NCI-H1417 treated with DMSO at 0.1 percent for 48 hours (cell line): ENCODE measurements around the gene CRADD.
"Not testable (repeated sequence)": the region's sequence is repeated elsewhere in the genome, so short reads cannot be mapped to it uniquely, and the experiment has no call there.

Source experiments
- DNase-seq: peaks from one replicate; lab custom pipeline; 2025; lab: John Stamatoyannopoulos, UW

The CRADD gene

GRCh38 chr12:93901739-93902138, 224.6 kb downstream of the CRADD start:
- DNase-seq = no peak

- DNase-seq = no peak
Measured at GRCh38 chr12:93902192-93902591, 225.0 kb downstream of the CRADD start.

GRCh38 chr12:93902736-93903562, 225.8 kb downstream of the CRADD start:
- no peak for DNase-seq

GRCh38 chr12:93904124-93904523, 226.9 kb downstream of the CRADD start:
- no peak for DNase-seq

- DNase-seq = no peak
Measured at GRCh38 chr12:93908264-93908663, 231.1 kb downstream of the CRADD start.

GRCh38 chr12:93908846-93909567, 231.8 kb downstream of the CRADD start:
- DNase-seq = no peak

- DNase-seq = no peak
Measured at GRCh38 chr12:93911396-93911795, 234.2 kb downstream of the CRADD start.

GRCh38 chr12:93912086-93912733, 235.0 kb downstream of the CRADD start:
- no peak for DNase-seq

GRCh38 chr12:93913845-93914244, 236.7 kb downstream of the CRADD start:
- DNase-seq = no peak

- DNase-seq = no peak
Measured at GRCh38 chr12:93914281-93914680, 237.1 kb downstream of the CRADD start.

GRCh38 chr12:93915411-93915810, 238.2 kb downstream of the CRADD start:
- DNase-seq = no peak

- DNase-seq = no peak
Measured at GRCh38 chr12:93916402-93916801, 239.2 kb downstream of the CRADD start.

- no peak for DNase-seq
Measured at GRCh38 chr12:93918262-93918661, 241.1 kb downstream of the CRADD start.

GRCh38 chr12:93918900-93919299, 241.7 kb downstream of the CRADD start:
- no peak for DNase-seq

GRCh38 chr12:93921521-93921920, 244.3 kb downstream of the CRADD start:
- no peak for DNase-seq

- DNase-seq = no peak
Measured at GRCh38 chr12:93922583-93923006, 245.4 kb downstream of the CRADD start.

GRCh38 chr12:93924367-93924766, 247.2 kb downstream of the CRADD start:
- no peak for DNase-seq

GRCh38 chr12:93925585-93926205, 248.5 kb downstream of the CRADD start:
- DNase-seq = no peak

- no peak for DNase-seq
Measured at GRCh38 chr12:93926237-93926636, 249.1 kb downstream of the CRADD start.

- not testable (repeated sequence) for DNase-seq
Measured at GRCh38 chr12:93929081-93929480, 251.9 kb downstream of the CRADD start.

GRCh38 chr12:93937812-93938211, 260.6 kb downstream of the CRADD start:
- no peak for DNase-seq

GRCh38 chr12:93938317-93938716, 261.1 kb downstream of the CRADD start:
- DNase-seq = no peak
